Measurements from ENCODE around the gene TGFBR2. TPM values are rescaled to one million over a fixed set of nuclear protein-coding genes. Genes with fewer than 3 reads are reported as not detected.

Gene TGFBR2
- total RNA-seq, 1 experiment from 2014 or later = 22.5 TPM

DNA sequence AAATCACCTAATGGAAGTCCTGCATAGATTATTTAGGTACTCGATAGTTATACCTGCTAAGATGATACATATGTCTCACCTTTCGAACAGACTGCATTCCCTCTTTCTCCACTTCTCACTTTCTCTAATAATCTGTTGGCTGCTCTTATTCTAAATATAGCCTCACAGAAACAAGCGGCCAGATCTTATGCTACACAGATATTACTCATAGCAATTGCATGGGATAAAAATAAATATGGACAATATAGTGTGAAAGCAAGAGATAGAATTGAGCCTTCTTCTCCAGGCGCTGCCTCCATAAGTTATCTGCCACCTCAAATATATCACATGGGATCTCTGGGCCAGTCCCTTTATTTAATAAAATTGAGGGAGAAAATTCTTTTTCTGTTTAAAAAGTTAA is 29.5 kb upstream of the TGFBR2 start (continued):
- TF ChIP-seq, protein P1, sequence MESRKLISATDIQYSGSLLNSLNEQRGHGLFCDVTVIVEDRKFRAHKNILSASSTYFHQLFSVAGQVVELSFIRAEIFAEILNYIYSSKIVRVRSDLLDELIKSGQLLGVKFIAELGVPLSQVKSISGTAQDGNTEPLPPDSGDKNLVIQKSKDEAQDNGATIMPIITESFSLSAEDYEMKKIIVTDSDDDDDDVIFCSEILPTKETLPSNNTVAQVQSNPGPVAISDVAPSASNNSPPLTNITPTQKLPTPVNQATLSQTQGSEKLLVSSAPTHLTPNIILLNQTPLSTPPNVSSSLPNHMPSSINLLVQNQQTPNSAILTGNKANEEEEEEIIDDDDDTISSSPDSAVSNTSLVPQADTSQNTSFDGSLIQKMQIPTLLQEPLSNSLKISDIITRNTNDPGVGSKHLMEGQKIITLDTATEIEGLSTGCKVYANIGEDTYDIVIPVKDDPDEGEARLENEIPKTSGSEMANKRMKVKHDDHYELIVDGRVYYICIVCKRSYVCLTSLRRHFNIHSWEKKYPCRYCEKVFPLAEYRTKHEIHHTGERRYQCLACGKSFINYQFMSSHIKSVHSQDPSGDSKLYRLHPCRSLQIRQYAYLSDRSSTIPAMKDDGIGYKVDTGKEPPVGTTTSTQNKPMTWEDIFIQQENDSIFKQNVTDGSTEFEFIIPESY (IDR thresholded peaks at IDR 0.05; ENCODE audit: extremely low read depth, insufficient replicate concordance, low read length) = no peak
- TF ChIP-seq JUND (IDR thresholded peaks at IDR 0.05) (no peak), ELF1 (IDR thresholded peaks at IDR 0.05; ENCODE audit: borderline replicate concordance, low read depth) (no peak), EGR1 (IDR thresholded peaks at IDR 0.05; ENCODE audit: low read depth) (no peak)
- TF ChIP-seq, protein P2, sequence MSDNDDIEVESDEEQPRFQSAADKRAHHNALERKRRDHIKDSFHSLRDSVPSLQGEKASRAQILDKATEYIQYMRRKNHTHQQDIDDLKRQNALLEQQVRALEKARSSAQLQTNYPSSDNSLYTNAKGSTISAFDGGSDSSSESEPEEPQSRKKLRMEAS (IDR thresholded peaks at IDR 0.05) = no peak

DNA sequence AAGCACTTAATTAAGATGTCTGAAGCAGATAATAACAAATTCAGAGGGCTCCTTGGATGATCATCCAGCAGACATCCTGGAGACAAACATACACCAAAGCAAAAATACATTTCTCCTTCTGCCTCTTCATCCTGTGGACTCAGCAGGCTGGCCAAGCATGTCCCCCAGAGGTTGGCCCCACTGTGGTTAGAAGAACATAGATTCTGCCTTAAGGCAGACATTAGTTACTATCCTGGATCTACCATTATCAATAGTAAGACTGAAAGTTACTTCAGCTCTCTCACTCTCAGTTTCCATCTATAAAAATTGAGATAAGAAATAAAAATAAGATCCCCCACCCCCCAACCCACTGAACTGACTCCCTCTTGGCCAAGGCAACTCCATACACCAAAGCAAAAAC is 28.6 kb upstream of the TGFBR2 start:
- TF ChIP-seq ZNF274 (IDR thresholded peaks at IDR 0.05; ENCODE audit: low read depth, low read length) (no peak), JUND (IDR thresholded peaks at IDR 0.05) (no peak), ELF1 (IDR thresholded peaks at IDR 0.05; ENCODE audit: borderline replicate concordance, low read depth) (no peak), SRF (IDR thresholded peaks at IDR 0.05; ENCODE audit: low read depth) (no peak), FOSL1 (IDR thresholded peaks at IDR 0.05; ENCODE audit: low read depth) (no peak), EZH2phosphoT487 (IDR thresholded peaks at IDR 0.05; ENCODE audit: borderline replicate concordance) (no peak), TCF7L2 (IDR thresholded peaks at IDR 0.05; ENCODE audit: borderline replicate concordance, extremely low read depth, insufficient read depth, insufficient read length) (no peak), SP1 (IDR thresholded peaks at IDR 0.05; ENCODE audit: low read depth) (no peak)
- TF ChIP-seq, protein P3, sequence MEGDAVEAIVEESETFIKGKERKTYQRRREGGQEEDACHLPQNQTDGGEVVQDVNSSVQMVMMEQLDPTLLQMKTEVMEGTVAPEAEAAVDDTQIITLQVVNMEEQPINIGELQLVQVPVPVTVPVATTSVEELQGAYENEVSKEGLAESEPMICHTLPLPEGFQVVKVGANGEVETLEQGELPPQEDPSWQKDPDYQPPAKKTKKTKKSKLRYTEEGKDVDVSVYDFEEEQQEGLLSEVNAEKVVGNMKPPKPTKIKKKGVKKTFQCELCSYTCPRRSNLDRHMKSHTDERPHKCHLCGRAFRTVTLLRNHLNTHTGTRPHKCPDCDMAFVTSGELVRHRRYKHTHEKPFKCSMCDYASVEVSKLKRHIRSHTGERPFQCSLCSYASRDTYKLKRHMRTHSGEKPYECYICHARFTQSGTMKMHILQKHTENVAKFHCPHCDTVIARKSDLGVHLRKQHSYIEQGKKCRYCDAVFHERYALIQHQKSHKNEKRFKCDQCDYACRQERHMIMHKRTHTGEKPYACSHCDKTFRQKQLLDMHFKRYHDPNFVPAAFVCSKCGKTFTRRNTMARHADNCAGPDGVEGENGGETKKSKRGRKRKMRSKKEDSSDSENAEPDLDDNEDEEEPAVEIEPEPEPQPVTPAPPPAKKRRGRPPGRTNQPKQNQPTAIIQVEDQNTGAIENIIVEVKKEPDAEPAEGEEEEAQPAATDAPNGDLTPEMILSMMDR (IDR thresholded peaks at IDR 0.05 in 2 of 3, conservative IDR thresholded peaks at IDR 0.05 in 1 of 3; ENCODE audit: borderline replicate concordance in 1 of 3, insufficient read depth in 1 of 3, low read depth in 2 of 3, low read length in 2 of 3) = no peak
- Histone ChIP-seq H3K27ac (ENCODE audit: low read depth, low read length) (no peak overlapping the region), H3K4me2 (ENCODE audit: low read length) (no peak overlapping the region), H3K79me2 (ENCODE audit: insufficient read depth, low read length) (no peaks in the 10 kb centered on the region), H3K4me3 (replicated peaks in 1 of 2; ENCODE audit: low read depth in 1 of 2, low read length in 2 of 2) (no peak overlapping the region), H2AFZ (ENCODE audit: low read depth, low read length, poor library complexity, severe bottlenecking) (peak overlapping the region; percentile 18), H3K9ac (ENCODE audit: low read length) (no peak overlapping the region), H3K36me3 (ENCODE audit: control insufficient read depth in 1 of 2, insufficient read depth in 2 of 2, low read length in 2 of 2) (no peaks in the 10 kb centered on the region), H4K20me1 (ENCODE audit: insufficient read depth) (no peaks in the 10 kb centered on the region), H3K4me1 (ENCODE audit: control insufficient read depth in 1 of 2, insufficient read depth in 2 of 2, low read length in 2 of 2) (peaks cover 0 to 16% of the 10 kb centered on the region in 2 experiments; a peak in 1 of 4 replicates), H3K9me2 (ENCODE audit: insufficient read depth) (no peaks in the 10 kb centered on the region), H3K27me3 (ENCODE audit: insufficient read depth, low read length) (no peaks in the 10 kb centered on the region), H3K9me3 (ENCODE audit: control insufficient read depth in 1 of 2, insufficient read depth in 1 of 2, low read depth in 1 of 2, low read length in 2 of 2) (no peaks in the 10 kb centered on the region)
- ATAC-seq = no peak
- ChIA-PET RAD21 (ENCODE audit: low non-redundant PET in 1 of 2, low total read pairs in 2 of 2, uncharacterized antibody in 2 of 2, unreplicated experiment in 2 of 2) (no interaction called here), CTCF (no interaction called here), POLR2A (no interaction called here)
- DNase-seq (ENCODE audit: low read depth, low spot score) = no peak
- no TSS peak for BruUV-seq (replicated peaks)
- intact Hi-C loops (cut with micrococcal nuclease) = no loop called here
